Activated CD4-positive, alpha-beta T cell treated with anti-CD3 and anti-CD28 coated beads, Interleukin-2, amount 10 ng/mL, durations not matched to agents 7 days and 5 days (primary cell): Measurements from ENCODE around the gene SLX9. TPM values are rescaled to one million over a fixed set of nuclear protein-coding genes. Genes with fewer than 3 reads are reported as not detected.

Experiments used
- CTCF ChIA-PET: fragments of 350-600 bp; sonication (Branson Sonifier 250); formaldehyde crosslinking; loops from one replicate; lab custom pipeline; 2021; ENCODE audit warnings: antibody characterized with exemption; lab: Charles Lee
- POLR2A ChIA-PET: fragments of 350-600 bp; sonication (Branson Sonifier 250); formaldehyde crosslinking; loops from one replicate; lab custom pipeline; 2021; ENCODE audit warnings: antibody characterized with exemption; lab: Charles Lee
- DNase-seq: peaks from one replicate; pipeline ENCODE4 v3.0.0-alpha.2; 2020
- H3K27ac Mint-ChIP-seq: one replicate; pipeline ENCODE4 v1.8.0; 2021; ENCODE audit warnings: mild to moderate bottlenecking, moderate library complexity, mixed read lengths
- H3K27me3 Mint-ChIP-seq: one replicate; pipeline ENCODE4 v1.8.0; 2021; ENCODE audit warnings: mixed read lengths
- H3K36me3 Mint-ChIP-seq: one replicate; pipeline ENCODE4 v1.8.0; 2021; ENCODE audit warnings: low read depth, mixed read lengths
- H3K4me1 Mint-ChIP-seq: one replicate; pipeline ENCODE4 v1.8.0; 2021; ENCODE audit warnings: mixed read lengths
- H3K4me3 Mint-ChIP-seq: one replicate; pipeline ENCODE4 v1.8.0; 2021; ENCODE audit warnings: mild to moderate bottlenecking, moderate library complexity, mixed read lengths
- H3K9me3 Mint-ChIP-seq: one replicate; pipeline ENCODE4 v1.8.0; 2021; ENCODE audit warnings: mixed read lengths
- total RNA-seq, 2 experiments: library from RNA; stranded (reverse); gene quantifications; one replicate each; pipeline ENCODE4 v1.2.3, GENCODE V29; 2021

The SLX9 gene
- total RNA-seq, 2 experiments from 2014 or later, result 32.7 to 39.8 TPM

DNA sequence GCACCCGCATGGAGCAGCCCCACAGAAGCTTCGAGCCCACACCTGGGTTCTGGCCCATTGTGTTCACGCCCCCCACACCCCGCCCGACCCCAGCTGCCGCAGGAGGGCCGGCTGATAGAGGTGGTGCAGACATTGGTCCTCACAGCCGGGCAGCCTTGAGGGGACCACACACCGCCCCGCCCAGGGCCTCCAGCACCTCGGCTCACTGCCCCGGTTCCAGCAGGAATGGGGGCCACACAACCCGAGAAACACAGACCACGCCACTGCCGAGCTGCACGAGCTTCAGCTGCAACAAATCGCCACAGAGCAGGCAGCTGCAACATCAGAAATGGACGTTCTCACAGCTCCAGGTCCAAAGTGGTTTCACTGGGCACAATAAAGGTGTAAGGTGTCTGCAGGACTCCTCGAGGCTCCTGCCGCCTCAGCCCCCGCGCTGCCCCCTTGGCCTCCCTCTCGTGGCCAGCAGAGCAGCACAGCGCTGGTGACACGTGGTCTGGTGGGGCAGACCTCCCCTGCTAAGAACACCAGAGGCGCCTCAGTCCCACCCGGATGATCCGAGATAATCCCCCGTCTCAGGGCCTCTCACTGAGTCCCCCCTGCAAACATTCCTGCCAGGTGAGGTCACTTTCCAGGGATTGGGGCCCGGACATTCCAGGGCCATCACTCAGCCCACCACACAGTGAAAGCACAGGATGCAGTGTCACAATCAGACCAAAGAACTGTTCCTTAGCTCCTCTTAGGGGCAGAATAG lies 72.3 kb downstream of the SLX9 start:
- POLR2A ChIA-PET, result no interaction called here
- no peaks in the 10 kb centered on the region for H3K4me1 Mint-ChIP-seq
- no peak overlapping the region for H3K27ac Mint-ChIP-seq
- no peak for DNase-seq
- no peaks in the 10 kb centered on the region for H3K9me3 Mint-ChIP-seq
- H3K4me3 Mint-ChIP-seq, result no peak overlapping the region
- CTCF ChIA-PET, result no interaction called here
- peaks cover 42% of the 10 kb centered on the region for H3K27me3 Mint-ChIP-seq
- H3K36me3 Mint-ChIP-seq, result no peaks in the 10 kb centered on the region

- ChIA-PET POLR2A (no interaction called here), CTCF (no interaction called here)
- H3K4me3 Mint-ChIP-seq, result no peak overlapping the region
- peaks cover 44% of the 10 kb centered on the region for H3K27me3 Mint-ChIP-seq
- no peak overlapping the region for H3K27ac Mint-ChIP-seq
- no peaks in the 10 kb centered on the region for H3K9me3 Mint-ChIP-seq
- H3K36me3 Mint-ChIP-seq, result no peaks in the 10 kb centered on the region
- DNase-seq, result no peak
- peaks cover 4% of the 10 kb centered on the region for H3K4me1 Mint-ChIP-seq
Observed at GRCh38 chr21:45012662-45013259, 72.9 kb downstream of the SLX9 start.

GRCh38 chr21:45013260-45013841 lies 73.5 kb downstream of the SLX9 start:
- Mint-ChIP-seq H3K4me3 (no peak overlapping the region), H3K4me1 (peaks cover 6% of the 10 kb centered on the region), H3K27ac (no peak overlapping the region), H3K36me3 (no peaks in the 10 kb centered on the region), H3K9me3 (no peaks in the 10 kb centered on the region), H3K27me3 (peaks cover 47% of the 10 kb centered on the region)
- DNase-seq, result no peak
- CTCF ChIA-PET, result no interaction called here
- POLR2A ChIA-PET, result no interaction called here

- no peaks in the 10 kb centered on the region for H3K36me3 Mint-ChIP-seq
- H3K27ac Mint-ChIP-seq, result no peak overlapping the region
- peaks cover 38% of the 10 kb centered on the region for H3K27me3 Mint-ChIP-seq
- H3K4me3 Mint-ChIP-seq, result no peak overlapping the region
- POLR2A ChIA-PET, result no interaction called here
- no peak for DNase-seq
- no peaks in the 10 kb centered on the region for H3K9me3 Mint-ChIP-seq
- CTCF ChIA-PET, result interaction anchor here (0.6 kb wide), 1 partner anchor 878 kb away, joined by 3 read pairs; no protein-coding TSS in a partner anchor
- peaks cover 8% of the 10 kb centered on the region for H3K4me1 Mint-ChIP-seq
Observed at GRCh38 chr21:45014747-45015468, 75.1 kb downstream of the SLX9 start.

DNA sequence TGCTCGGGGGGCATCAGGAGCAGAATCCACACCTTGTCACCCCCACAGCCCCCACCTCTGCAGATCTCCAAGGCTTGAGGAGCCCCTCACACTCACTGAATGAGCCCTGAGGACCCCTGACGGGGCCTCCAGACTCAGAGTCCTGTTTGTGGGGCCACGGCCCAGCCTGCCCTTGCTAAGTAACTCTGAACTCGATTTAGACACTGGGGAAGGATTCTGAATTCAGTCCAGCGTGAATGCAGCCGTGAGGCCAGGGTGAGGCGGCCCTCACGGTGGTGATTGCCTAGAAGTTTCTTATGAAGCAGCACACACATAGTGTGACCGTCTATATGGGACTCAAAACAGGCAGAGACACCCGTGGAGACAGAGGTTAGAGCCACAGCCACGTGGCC lies 75.6 kb downstream of the SLX9 start:
- no peak overlapping the region for H3K4me3 Mint-ChIP-seq
- DNase-seq, result no peak
- H3K4me1 Mint-ChIP-seq, result peaks cover 8% of the 10 kb centered on the region
- CTCF ChIA-PET, result no interaction called here
- no peaks in the 10 kb centered on the region for H3K36me3 Mint-ChIP-seq
- H3K27ac Mint-ChIP-seq, result no peak overlapping the region
- POLR2A ChIA-PET, result no interaction called here
- peaks cover 35% of the 10 kb centered on the region for H3K27me3 Mint-ChIP-seq
- H3K9me3 Mint-ChIP-seq, result no peaks in the 10 kb centered on the region

DNA sequence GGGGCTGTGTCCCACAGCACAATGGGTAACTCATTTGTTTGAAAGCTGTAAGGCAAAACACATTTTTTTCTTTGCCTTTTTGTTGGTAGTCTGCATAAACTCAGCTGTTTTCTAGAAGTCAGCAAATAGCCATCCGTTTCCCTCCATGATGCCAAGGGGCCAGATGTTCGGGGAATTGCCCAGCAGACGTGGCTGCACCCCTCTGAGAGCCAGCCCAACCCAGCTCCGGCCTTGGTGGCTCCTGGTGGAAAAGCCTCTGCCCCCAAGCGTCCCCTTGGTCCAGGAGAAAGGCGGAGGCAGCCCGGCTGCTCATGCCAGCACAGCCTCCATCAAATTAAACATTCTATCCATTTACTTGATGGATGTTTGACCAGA lies 76.2 kb downstream of the SLX9 start:
- ChIA-PET POLR2A (no interaction called here), CTCF (no interaction called here)
- no peaks in the 10 kb centered on the region for H3K9me3 Mint-ChIP-seq
- H3K36me3 Mint-ChIP-seq, result no peaks in the 10 kb centered on the region
- peaks cover 8% of the 10 kb centered on the region for H3K4me1 Mint-ChIP-seq
- no peak for DNase-seq
- H3K4me3 Mint-ChIP-seq, result no peak overlapping the region
- no peak overlapping the region for H3K27ac Mint-ChIP-seq
- H3K27me3 Mint-ChIP-seq, result peaks cover 30% of the 10 kb centered on the region

- DNase-seq, result no peak
- POLR2A ChIA-PET, result no interaction called here
- H3K36me3 Mint-ChIP-seq, result no peaks in the 10 kb centered on the region
- CTCF ChIA-PET, result no interaction called here
- peaks cover 8% of the 10 kb centered on the region for H3K4me1 Mint-ChIP-seq
- no peaks in the 10 kb centered on the region for H3K9me3 Mint-ChIP-seq
- peaks cover 30% of the 10 kb centered on the region for H3K27me3 Mint-ChIP-seq
- H3K27ac Mint-ChIP-seq, result no peak overlapping the region
- H3K4me3 Mint-ChIP-seq, result no peak overlapping the region
Observed at GRCh38 chr21:45016406-45017038, 76.7 kb downstream of the SLX9 start.

DNA sequence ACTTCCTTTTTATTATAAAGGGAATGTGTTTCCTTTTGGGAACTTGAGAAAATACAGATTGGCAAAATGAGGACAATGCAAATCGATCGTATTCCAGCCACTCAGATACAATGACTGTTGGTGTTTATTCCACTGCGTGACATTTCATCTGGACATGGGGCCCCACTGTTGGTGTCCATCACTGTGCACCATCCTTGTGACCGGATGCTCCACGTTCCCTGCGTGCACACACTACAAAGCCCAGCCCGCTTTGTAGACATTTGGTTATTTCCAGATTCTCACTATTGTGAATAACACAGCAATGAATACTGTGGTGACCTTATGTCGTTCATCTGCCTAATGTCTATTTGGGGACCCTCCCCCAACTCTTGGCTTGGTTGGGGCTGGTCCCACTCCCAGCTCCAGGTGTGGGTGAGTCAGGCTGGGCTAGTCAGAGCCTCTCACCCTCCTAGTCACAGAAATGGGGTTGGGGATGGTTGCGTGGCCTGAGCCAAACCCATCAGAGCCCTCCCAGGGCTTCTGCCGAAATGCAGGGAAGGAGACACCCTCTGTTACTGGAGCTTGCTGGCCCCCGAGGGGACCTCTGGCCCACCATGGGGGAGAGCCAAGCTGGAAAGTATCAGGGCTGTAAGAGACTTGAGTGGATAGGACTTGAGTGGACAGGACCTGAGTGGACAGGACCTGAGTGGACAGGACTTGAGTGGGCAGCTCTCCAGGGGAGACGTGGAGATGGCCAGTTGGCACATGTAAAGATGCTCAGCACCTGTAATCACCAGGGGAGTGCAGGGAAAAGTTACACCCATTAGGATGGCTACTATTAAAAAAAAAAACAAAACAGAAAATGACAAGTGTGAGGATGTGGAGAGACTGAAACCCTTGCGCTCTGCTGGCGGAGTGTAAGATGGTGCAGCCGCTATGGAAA lies 77.5 kb downstream of the SLX9 start:
- Mint-ChIP-seq H3K36me3 (no peaks in the 10 kb centered on the region), H3K4me3 (peak overlapping the region; percentile 4), H3K9me3 (no peaks in the 10 kb centered on the region), H3K4me1 (peaks cover 8% of the 10 kb centered on the region), H3K27me3 (peaks cover 30% of the 10 kb centered on the region), H3K27ac (no peak overlapping the region)
- CTCF ChIA-PET, result no interaction called here
- DNase-seq, result no peak
- POLR2A ChIA-PET, result no interaction called here

- POLR2A ChIA-PET, result no interaction called here
- Mint-ChIP-seq H3K27me3 (peaks cover 30% of the 10 kb centered on the region), H3K9me3 (peaks cover under 1% of the 10 kb centered on the region), H3K27ac (no peak overlapping the region), H3K4me3 (peak overlapping the region; percentile 25), H3K4me1 (peaks cover 8% of the 10 kb centered on the region), H3K36me3 (no peaks in the 10 kb centered on the region)
- DNase-seq, result no peak
- CTCF ChIA-PET, result no interaction called here
Observed at GRCh38 chr21:45018131-45019075, 78.6 kb downstream of the SLX9 start.

DNA sequence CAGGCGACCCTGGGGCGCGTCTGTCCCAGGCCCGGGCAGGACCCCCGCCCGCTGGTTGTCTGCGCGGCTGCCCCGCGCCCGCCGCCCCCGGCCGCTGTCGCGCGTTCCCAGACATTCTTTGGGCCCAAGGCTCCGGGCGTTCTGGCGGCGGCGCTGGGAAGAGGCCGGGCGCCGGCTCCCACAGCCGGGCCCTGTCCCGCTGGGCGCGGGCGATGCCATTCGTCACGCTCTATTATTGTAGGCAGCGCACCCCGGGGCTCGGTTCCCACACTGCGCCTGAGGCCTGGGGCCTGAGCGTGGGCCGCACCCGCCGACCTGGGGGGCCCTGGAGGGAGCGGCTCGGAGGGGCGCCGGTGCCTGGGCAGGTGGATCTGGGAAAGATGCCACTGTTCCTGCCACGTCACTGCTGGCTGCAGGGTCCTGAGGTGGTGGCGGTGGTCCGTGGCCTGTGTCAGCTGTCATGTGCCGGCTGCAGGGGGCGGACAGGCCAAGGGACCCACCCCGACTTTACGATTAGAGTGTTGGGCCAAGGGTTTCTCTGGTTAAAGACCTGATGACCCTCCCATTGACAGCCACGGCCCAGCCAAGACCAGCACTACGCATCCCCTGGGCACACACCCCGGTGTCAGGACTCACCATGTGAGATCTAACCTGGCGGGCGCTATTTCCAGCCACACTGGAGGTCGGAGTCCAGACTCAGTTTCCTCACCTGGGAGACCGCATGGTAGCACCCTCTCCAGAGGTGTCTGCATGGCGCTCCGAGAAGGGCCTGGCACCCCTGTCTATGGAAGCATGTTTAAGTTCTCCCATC lies 79.5 kb downstream of the SLX9 start:
- Mint-ChIP-seq H3K27ac (no peak overlapping the region), H3K9me3 (peaks cover 4% of the 10 kb centered on the region), H3K4me1 (peaks cover 8% of the 10 kb centered on the region), H3K36me3 (no peaks in the 10 kb centered on the region), H3K4me3 (no peak overlapping the region), H3K27me3 (peaks cover 34% of the 10 kb centered on the region)
- ChIA-PET CTCF (no interaction called here), POLR2A (no interaction called here)
- no peak for DNase-seq
